HG02840 (cell line): ENCODE data around the gene SARM1.
"Not testable (repeated sequence)": the region's sequence is repeated elsewhere in the genome, so short reads cannot be mapped to it uniquely, and the experiment has no call there.

Experiments used
- ATAC-seq: cut with Tn5 transposase; IDR thresholded peaks from one replicate; pipeline ENCODE4 v1.9.1; 2021; ENCODE audit warnings: mild to moderate bottlenecking, moderate library complexity, moderate number of reproducible peaks; ENCODE audit not compliant: unreplicated experiment, low FRiP score

SARM1 gene

DNA sequence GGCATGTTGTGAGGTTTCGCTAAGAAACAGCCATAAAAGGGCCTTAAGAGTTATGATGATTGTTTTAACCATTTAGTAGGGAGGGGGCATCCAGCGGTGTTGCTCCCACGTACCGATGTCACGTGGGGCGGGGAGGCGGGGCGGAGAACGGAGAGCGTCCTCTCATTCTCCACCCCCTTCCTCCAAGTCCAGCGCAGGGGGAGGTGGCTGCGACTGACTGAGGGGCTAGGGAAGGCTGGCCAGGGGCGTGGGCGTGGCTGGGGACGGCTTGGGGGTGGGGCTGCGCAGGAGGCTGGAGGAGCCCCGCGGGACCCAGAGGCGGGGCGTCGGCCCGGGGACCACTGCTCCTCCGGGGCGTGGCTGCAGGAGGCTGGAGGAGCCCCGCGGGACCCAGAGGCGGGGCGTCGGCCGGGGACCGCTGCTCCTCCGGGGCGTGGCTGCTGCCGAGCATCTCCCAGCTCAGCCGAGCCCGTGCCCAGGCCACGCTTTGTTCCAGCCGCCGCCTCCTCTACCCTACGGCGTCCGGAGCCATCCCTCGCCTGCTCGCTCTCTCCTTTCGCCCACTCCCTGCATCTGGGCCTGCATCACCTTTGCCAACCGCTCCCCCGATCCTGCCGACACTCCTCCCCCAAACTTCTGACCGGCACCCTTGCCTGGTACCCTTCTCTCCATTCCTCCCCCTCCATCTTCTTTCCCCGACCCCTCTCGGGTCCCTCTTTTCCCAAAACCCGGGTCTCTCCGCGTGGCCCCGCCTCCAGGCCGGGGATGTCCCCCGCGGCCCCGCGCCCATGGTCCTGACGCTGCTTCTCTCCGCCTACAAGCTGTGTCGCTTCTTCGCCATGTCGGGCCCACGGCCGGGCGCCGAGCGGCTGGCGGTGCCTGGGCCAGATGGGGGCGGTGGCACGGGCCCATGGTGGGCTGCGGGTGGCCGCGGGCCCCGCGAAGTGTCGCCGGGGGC lies at the start of gene SARM1:
Gene SARM1 (plus strand): TSS at position 450 of the 958 bp plus-strand sequence. CDS start 339 bp downstream, at position 789.
- ATAC-seq: peak; percentile 73

DNA sequence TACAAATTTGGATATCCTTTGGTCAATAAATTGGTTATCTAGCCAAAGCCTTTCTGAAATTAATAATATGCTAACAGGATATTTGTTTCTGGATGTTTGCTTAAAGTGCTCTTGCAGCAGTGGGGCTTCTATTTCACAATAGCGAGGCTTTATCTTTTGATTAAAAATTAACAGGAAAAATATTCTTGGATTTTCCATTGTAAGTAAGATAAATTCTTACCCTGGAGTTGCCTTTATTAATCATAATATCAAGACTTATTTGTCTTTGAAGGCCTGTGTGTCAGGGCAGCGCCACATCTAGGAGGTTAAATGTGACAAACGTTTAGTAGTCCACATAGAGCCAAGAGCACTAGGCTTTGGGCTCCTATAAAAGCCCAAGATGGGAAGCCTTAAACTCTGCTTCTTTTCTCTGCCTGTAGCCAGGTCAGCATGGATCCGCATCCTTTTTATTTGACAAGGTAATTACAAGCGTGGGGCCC lies 47.2 kb upstream of the SARM1 start:
- no peak for ATAC-seq

DNA sequence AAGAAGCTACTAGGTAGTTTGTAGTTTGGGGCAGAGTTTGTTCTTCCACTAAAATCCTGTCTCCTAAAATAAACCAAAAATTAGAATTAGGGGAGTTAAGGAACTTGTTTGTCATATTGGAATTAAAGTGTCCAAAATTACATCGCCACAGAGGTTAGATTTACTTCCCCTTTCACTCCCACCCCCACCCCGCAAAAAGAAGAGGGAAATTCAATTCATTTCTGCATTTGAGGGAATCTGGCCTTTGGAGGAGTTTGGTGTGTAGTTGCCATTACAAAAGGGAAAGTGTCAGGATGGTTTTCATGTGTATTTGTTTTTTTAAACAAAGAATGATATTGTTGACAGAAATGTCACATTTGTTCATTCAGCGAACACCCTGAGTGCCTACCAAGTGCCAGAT lies 46.7 kb upstream of the SARM1 start:
- no peak for ATAC-seq

DNA sequence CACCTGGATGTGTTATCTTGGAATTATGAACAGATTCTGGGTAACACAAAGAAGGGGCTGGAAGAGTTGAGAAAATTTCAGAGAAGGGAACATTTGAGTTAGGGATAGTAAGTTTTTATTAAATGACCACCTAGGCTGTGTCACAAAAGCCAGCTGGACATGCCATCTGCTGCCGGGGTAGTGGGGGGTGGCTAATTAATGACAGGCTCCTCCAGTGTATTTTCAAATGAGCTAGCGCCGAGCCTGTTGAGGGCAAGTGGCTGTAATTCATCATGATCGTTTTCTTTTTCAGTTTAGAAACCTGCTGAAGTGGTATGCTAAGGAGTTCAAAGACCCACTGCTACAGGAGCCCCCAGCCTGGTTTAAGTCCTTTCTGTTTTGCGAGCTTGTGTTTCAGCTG lies 46.3 kb upstream of the SARM1 start:
- ATAC-seq: no peak

DNA sequence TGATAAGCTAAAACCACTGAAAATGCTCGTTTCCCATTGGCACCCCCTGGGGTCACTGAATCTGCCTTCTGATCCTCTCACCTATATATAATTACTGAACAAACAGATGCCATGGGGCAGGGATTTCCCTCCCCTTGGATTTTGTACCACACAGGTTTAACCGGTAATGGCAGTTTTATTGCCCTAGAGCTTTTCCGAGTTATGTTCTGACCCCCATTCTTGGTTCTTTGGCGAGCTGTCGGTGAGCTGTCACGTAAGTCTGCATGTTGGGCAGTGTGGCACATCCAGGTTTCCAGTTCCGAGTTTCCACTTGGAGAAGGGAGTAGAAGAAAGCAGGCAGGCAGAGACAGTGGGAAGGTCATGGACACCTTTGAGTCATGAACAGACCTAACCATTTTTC lies 45.4 kb upstream of the SARM1 start:
- ATAC-seq: no peak

DNA sequence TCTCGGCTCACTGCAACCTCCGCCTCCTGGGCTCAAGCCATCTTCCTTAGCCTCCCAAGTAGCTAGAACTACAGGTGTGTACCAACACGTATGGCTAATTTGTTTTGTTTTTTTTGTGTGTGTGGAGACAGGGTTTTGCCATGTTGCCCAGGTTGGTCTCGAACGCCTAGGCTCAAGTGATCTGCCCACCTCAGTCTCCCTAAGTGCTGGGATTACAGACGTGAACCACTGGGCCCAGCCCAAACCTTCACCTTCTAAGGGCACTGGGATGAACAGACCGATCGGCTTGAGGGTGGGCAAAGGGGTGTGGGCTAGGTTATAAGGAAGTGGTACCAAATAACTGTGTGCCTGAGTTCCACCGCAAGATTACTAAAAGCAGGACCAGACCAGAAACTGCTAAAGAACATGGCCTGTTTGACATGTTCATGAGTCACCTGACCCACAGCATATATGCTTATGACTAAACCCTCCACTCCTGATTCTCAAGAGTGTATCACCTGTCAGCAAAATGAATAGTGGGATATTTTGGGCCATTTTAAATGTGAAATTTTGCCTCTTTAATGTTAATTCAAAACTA lies 44.4 kb upstream of the SARM1 start:
- ATAC-seq: no peak

DNA sequence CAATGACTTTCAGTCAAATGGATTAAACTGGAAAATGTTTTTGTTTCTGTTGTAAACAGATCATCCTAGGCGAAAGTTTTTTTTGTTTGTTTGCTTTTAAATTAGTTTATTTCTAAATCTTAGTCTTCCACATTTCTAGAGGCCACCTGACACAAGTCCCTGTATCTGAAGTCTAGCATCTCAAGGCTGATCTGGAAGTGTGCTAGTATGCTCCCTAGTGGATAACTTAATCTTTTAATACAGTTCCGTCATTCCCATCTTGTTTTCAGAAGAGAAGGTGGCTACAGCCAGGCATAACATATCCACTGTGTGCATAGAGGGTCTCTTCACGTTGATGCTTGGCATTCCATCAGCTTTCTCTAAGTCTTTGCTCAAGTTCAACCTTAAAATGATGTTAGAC lies 43.8 kb upstream of the SARM1 start:
- no peak for ATAC-seq

DNA sequence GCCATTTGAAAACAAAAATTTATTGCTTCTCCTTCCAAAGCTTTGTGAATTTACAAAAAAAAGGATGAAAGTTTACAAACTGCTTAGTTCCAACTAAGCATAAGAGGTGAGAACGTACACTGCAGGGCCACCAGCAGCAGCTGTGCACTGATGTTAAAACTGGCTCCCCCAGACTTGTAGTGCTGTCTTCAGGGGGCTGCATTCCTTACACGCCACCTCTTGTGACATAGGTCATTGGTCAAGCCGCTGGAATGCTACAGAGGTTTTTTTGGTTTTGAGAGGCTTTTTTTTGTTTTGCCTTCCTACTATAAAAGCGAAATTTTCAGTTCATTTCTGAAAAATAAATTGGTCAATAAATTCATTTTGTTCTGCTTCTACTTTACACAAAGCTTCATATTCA lies 43.2 kb upstream of the SARM1 start:
- ATAC-seq: no peak

DNA sequence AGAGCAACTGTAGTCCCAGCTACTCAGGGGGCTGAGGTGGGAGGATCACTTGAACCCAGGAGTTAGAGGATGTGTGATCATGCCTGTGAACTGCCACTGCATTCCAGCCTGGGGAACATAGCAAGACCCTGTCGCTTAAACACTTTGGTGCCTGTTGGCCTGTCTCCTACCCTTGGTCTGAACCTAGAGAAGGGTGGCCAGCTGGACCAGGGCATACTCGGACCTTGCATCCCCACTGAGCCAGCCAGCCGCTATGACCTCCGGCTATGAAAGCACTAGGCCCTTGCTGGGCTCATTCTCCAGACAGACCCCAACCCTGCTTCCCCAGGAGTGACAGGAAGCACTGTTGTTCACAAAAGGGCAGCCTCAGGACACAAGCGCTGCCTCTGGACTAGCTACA lies 40.8 kb upstream of the SARM1 start:
- no peak for ATAC-seq

DNA sequence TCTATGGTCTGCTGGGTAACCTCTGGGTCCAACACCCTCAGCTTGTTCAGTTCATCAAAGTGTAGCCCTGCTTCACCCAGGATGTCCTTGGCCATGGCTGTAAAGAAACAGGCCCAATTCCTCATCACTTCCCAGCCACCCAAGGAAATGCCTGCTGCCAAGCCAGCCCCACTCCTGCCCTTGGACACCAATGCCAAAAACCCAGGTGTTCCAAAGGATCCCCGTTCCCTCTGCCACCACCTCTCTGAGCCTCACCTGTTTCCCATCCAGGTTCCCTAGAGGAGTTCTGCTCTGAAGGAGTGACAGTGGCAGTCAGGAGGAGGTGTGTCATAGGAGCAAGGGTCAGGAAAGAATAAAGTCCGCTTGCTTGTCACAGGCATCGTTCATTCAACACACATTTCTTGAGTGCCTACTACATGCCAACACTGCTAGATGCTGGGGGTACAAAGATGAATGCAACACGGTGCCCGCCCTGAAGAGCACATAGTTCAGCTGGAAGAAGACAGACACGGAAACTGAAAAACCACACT lies 39.5 kb upstream of the SARM1 start:
- no peak for ATAC-seq

DNA sequence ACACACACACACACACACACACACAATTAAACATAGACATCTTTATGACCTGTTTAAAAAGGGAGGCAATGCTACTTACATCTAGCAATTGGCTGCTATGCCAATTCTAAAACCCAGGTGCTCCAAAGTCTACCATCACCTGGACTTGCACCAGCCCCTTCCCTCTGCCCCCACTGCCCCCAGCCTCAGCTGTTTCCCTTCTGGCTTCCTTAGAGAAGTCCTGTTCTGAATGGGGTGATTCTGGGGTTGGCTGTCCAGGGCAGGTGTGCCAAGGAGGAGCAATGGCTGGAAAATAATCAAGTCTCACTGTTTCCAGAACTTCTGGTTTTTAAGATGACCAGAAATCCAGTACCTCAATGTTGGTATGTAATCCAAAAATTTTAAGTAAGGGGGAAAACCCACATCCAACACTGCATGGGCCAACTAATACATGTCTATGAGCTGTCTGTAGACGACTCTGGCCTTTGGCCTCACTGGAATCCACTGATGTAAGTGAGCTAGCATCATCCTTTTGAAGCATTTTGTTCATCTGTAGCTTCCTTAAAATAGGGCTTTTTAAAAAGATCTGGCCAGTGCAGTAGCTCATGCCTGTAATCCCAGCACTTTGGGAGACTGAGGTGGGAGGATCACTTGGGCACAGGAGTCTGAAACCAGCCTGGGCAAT lies 38.3 kb upstream of the SARM1 start:
- ATAC-seq: no peak

DNA sequence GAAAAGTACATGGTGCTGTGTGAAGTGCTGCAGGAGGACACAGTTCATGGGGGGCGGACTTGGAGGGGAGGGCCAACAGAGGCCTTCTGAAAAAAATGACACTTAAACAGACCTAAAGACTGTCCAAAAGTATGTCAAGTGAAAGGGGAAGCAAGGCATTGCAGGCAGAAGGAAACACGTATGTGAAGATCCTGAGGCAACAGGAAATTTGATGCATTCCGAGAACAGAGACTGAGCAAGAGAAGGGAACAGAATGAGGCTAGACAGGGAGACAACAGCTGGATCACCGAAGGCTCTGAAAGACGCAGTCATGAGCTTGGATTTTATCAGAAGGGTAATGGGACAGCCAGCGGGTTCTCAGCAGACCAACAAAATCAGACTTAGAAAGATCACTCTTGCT lies 37.3 kb upstream of the SARM1 start:
- ATAC-seq: no peak

DNA sequence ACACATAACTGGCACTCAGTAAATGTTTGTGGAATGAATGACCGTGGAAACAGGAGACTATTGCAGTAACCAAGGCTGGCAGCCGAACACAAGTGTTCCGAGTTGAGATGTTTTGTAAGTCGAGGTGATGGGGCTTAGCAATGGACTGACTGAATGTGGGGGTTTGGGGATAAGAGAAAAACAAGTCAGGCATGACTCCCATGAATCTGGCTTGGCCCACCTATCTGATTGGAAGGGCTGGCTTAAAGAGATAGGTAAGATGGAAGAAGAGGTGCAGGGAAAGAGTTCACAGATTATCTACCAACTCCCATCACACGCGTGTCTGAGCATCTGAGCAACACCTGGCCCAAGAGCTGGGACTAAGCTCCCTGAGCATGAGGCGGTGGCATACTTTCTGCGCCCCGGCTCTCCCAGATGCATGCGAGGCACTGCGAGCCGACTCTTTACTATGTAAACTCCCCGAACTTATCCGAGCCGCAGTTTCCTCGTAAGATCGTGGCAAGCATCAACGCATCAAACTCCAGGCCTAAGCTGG lies 36.8 kb upstream of the SARM1 start:
- ATAC-seq: no peak

DNA sequence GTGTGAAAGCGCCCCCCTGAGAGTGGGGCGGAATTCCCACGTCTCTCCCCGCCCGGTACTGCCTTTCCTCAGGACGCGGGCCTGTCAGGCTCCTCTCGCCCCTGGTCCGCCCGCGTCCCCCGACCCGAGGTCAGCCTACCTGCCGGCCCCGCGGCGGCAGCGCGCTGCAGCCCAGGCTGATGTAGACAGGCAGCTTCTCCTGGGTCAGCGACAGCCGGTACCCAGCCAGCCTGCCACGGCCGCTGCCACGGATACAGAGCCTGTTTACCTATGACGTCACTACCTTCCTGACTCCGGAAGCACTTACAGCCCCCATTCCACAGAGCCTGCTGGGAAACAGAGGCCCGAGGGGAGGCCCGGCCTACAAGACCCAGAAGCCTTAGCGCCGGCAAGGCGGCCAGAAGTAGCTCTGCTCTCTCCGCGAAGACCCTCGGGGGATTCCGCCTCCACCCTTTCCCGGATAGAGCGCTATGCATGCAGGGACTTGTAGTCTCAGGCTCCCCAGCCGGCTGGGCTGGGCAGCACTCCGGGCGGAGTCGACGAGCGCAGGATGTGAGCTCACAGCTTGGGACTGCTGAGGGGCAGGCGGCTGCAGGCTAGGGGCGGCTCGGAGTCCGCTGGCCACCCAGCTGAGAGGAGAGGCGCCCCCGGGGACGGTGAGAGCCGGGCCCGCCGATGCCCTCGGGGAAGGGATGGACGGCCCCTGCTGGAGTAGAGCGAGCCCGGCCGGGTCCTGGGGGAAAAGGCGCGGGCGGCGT lies 36.1 kb upstream of the SARM1 start, which contains the start of the genes IFT20 and TNFAIP1:
Gene IFT20 (minus strand): TSS at position 272 of the 758 bp plus-strand sequence. CDS start 3,487 bp downstream, outside the sequence.
Gene TNFAIP1 (plus strand): TSS at position 561 of the 758 bp plus-strand sequence. CDS start 3,761 bp downstream, outside the sequence.
- peak; percentile 97 for ATAC-seq

DNA sequence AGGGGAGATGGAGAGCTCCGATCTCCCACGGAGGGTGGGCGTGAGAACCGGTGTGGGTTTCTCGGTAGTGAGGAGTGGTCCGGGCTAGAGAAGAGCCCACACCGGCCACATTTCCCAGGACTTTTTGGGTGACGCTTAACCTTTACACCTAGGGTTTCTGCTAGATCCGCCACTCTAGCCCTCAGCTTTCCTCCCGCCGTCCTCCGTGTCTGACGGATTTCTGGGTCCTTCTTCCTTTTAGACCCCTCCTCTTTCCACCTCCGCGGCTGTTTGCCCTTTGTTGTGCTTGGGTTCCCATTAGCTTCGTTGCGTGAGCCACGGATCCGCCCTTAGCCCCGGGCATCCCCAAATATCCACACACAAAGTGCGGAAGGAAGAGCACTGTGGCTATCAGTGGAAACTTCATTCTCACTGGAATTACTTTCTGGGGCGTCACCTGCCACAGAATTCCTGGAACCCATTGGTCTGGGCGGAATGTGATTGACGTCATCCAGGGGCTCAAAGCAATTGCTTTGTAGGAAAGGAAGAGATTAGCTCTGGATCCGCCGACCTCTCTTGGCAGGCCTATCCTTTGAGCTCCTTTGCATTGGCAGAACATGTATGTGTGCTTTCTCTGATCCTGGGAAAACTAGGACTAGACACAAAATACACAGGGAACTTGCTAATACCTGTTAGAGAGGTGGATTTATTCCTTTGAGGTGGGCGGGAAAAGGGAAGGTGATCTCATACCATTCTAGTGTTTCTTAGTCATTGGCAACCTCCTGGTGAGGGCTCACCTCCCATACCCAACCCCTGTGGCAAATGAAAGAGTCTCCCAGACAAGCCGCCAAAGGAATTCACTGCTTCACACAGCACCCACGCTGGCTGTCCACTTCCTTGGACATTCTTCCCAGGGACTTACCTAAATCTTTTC lies 35.3 kb upstream of the SARM1 start:
- ATAC-seq: no peak

DNA sequence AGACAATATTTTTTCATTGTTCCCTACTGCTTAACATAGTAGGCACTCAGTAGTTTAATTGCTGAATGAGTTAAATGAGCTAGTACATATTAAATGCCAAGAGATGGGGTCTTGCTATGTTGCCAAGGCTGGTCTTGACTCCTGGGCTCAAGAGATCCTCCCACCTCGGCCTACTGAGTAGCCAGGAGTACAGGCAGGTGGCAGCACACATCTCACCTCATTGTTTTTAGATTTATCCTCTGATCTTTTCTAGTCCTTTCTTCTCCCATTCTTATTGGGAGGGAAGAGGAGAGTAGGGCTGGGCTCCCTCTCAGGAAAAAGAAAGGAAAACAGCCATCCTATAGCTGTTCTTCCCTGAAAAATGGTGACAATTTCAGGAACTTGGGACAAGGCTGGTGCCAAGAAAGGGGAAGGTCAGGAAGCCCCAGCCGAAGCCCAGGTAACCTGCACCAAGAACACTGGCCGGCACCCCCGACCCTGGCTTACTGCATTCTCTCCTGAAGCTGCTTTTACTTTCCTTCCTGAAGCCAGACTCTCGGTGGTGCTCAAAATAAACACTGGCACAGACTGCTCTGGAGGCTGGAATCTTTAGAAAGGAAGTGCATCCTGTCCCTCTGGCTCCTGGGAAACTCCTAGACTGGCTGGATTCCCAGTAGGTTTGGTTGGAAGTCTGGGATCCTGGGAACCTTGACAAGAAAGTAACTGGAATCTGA lies 33.3 kb upstream of the SARM1 start:
- ATAC-seq: no peak

DNA sequence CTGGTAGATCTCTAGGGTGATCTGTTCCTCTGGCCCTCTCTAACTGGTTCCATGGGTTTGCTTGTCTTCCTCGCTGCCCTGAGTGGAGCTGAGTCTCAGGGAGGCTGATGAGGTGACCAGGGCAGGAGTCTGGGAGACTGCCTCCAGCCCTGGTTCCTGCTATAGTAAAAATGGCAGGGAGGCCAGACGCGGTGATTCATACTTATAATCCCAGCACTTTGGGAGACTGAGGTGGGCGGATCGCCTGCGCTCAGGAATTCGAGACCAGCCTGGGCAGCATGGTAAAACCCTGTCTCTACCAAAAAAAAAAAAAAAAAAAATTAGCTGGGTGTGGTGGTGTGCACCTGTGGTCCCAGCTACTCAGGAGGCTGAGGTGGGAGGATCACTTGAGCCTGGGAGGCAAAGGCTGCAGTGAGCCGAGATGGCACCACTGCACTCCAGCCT lies 32.7 kb upstream of the SARM1 start:
- ATAC-seq: not testable (repeated sequence)

DNA sequence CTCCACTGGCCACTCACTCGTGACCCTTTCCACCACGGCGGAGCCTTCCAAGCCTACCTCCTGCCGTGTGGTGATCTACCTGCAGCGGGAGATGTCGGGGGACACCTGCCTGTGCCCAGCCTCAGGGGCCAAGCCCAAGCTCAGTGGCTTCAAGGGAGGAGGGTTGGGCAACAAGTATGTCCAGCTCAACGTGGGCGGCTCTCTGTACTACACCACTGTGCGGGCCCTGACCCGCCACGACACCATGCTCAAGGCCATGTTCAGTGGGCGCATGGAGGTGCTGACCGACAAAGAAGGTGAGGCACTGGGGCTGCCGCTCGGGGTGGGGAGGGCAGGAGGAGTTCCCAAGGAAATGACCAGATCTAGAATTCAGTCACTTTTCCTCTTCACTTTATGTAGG lies 32.1 kb upstream of the SARM1 start:
- no peak for ATAC-seq
